M059J (cell line): ENCODE measurements around the gene C1orf167. TPM values are rescaled to one million over a fixed set of nuclear protein-coding genes. Genes with fewer than 3 reads are reported as not detected.
A peak's percentile ranks its signal among the peaks of the same experiment; 100 is the strongest.

Experiments used
- DNase-seq: peaks from one replicate; pipeline ENCODE4 v3.0.0-alpha.2; 2012; ENCODE audit warnings: low read depth
- total RNA-seq: library from RNA; depleted of rRNA; stranded (reverse); fragments of >200 nt; shearing (Covaris generic); gene quantifications from 2 replicates; pipeline ENCODE4 v1.2.3, GENCODE V29; 2014

The C1orf167 gene
- total RNA-seq, 1 experiment from 2014 or later = not detected

GRCh38 chr1:11784993-11785769, 23.2 kb downstream of the C1orf167 start:
- peak; percentile 41 for DNase-seq

GRCh38 chr1:11786168-11786567, 24.2 kb downstream of the C1orf167 start:
- DNase-seq = no peak

- DNase-seq = peak; percentile 37
These were observed 25.3 kb downstream of the C1orf167 start for GRCh38 chr1:11787251-11787803.

- no peak for DNase-seq
These were observed 25.9 kb downstream of the C1orf167 start for GRCh38 chr1:11787804-11788436.

GRCh38 chr1:11788549-11789053, 26.6 kb downstream of the C1orf167 start:
- DNase-seq = no peak

- no peak for DNase-seq
These were observed 27.4 kb downstream of the C1orf167 start for GRCh38 chr1:11789126-11790067.

GRCh38 chr1:11790101-11790879, 28.3 kb downstream of the C1orf167 start:
- no peak for DNase-seq

- DNase-seq = peak; percentile 95
These were observed 29.1 kb downstream of the C1orf167 start for GRCh38 chr1:11790880-11791715.

- DNase-seq = no peak
These were observed 30.1 kb downstream of the C1orf167 start for GRCh38 chr1:11792106-11792505.

GRCh38 chr1:11793819-11794218, 31.8 kb downstream of the C1orf167 start:
- no peak for DNase-seq

- peak; percentile 48 for DNase-seq
These were observed 32.6 kb downstream of the C1orf167 start for GRCh38 chr1:11794446-11795237.

- no peak for DNase-seq
These were observed 33.4 kb downstream of the C1orf167 start for GRCh38 chr1:11795238-11795890.

GRCh38 chr1:11796036-11796828, 34.2 kb downstream of the C1orf167 start:
- DNase-seq = peak; percentile 63

- peak; percentile 34 for DNase-seq
These were observed 35.7 kb downstream of the C1orf167 start for GRCh38 chr1:11797525-11798216.

- no peak for DNase-seq
These were observed 37.1 kb downstream of the C1orf167 start for GRCh38 chr1:11799099-11799498.

GRCh38 chr1:11799896-11800295, 37.9 kb downstream of the C1orf167 start:
- DNase-seq = no peak

GRCh38 chr1:11800391-11800755, 38.4 kb downstream of the C1orf167 start:
- no peak for DNase-seq
